GM19324 (cell line): ENCODE results near the gene USP26.
"Not testable (repeated sequence)": the region's sequence is repeated elsewhere in the genome, so short reads cannot be mapped to it uniquely, and the experiment has no call there.

ENCODE experiments used
- ATAC-seq: cut with Tn5 transposase; IDR thresholded peaks from one replicate; pipeline ENCODE4 v1.9.1; 2021; ENCODE audit warnings: mild to moderate bottlenecking, moderate library complexity; ENCODE audit not compliant: unreplicated experiment, low FRiP score

Gene USP26

GRCh38 chrX:133033010-133033409, 63.9 kb downstream of the USP26 start:
- no peak for ATAC-seq

- ATAC-seq, result no peak
Measured at GRCh38 chrX:133018229-133018628, 78.7 kb downstream of the USP26 start.

- no peak for ATAC-seq
Measured at GRCh38 chrX:133007458-133007857, 89.5 kb downstream of the USP26 start.

GRCh38 chrX:133005616-133006015, 91.3 kb downstream of the USP26 start:
- ATAC-seq, result no peak

- no peak for ATAC-seq
Measured at GRCh38 chrX:133005042-133005441, 91.9 kb downstream of the USP26 start.

- no peak for ATAC-seq
Measured at GRCh38 chrX:132999209-132999608, 97.7 kb downstream of the USP26 start.

- no peak for ATAC-seq
Measured at GRCh38 chrX:132990835-132991234, 106.1 kb downstream of the USP26 start.

GRCh38 chrX:132986556-132986955, 110.4 kb downstream of the USP26 start:
- no peak for ATAC-seq

GRCh38 chrX:132984058-132984650, 112.8 kb downstream of the USP26 start:
- ATAC-seq, result no peak

- ATAC-seq, result no peak
Measured at GRCh38 chrX:132983496-132983895, 113.4 kb downstream of the USP26 start.

- not testable (repeated sequence) for ATAC-seq
Measured at GRCh38 chrX:132980035-132980434, 116.9 kb downstream of the USP26 start.
